Measurements from ENCODE around the gene SYTL2. TPM values are rescaled to one million over a fixed set of nuclear protein-coding genes. Genes with fewer than 3 reads are reported as not detected.

SYTL2 gene
- total and polyA plus RNA-seq, 4 donors: 2.6 to 27.4 (median 4.4) TPM

DNA sequence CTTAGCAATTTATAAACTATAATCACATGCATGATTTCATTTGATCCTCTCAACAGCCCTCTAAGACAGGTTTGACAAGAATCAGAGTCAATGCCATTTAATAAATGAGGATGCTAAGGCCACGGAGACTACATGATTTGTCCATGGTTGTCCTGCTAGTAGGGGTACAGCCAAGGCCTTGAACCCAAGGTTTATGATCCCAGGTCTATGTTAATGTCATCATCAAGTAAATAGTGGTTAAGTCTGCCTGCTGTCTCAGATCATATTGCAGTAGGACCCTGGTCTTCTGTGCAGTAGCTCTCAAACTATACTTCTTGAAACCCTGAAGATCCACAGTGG lies 17.7 kb upstream of the SYTL2 start:
- TF ChIP-seq, protein P1, sequence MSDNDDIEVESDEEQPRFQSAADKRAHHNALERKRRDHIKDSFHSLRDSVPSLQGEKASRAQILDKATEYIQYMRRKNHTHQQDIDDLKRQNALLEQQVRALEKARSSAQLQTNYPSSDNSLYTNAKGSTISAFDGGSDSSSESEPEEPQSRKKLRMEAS (IDR thresholded peaks at IDR 0.05): no peak
- TF ChIP-seq GABPA (IDR thresholded peaks at IDR 0.05 in 1 of 2, conservative IDR thresholded peaks at IDR 0.05 in 1 of 2) (no peak), RAD21 (IDR thresholded peaks at IDR 0.05) (no peak), HNF4A (conservative IDR thresholded peaks at IDR 0.05) (no peak), HNF4G (IDR thresholded peaks at IDR 0.05) (no peak), TAF1 (conservative IDR thresholded peaks at IDR 0.05) (no peak)
- TF ChIP-seq, protein P2, sequence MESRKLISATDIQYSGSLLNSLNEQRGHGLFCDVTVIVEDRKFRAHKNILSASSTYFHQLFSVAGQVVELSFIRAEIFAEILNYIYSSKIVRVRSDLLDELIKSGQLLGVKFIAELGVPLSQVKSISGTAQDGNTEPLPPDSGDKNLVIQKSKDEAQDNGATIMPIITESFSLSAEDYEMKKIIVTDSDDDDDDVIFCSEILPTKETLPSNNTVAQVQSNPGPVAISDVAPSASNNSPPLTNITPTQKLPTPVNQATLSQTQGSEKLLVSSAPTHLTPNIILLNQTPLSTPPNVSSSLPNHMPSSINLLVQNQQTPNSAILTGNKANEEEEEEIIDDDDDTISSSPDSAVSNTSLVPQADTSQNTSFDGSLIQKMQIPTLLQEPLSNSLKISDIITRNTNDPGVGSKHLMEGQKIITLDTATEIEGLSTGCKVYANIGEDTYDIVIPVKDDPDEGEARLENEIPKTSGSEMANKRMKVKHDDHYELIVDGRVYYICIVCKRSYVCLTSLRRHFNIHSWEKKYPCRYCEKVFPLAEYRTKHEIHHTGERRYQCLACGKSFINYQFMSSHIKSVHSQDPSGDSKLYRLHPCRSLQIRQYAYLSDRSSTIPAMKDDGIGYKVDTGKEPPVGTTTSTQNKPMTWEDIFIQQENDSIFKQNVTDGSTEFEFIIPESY (IDR thresholded peaks at IDR 0.05): no peak
- no peaks in the 10 kb centered on the region for H3K36me3 ChIP-seq (ENCODE audit: control insufficient read depth in 4 of 4, insufficient read depth in 3 of 4, low read depth in 1 of 4, low read length in 3 of 4)
- H3K4me1 ChIP-seq (ENCODE audit: control insufficient read depth in 4 of 4, insufficient read depth in 4 of 4, low read length in 3 of 4): peaks cover 0 to 8% (median 2%) of the 10 kb centered on the region in 4 donors
- 84% methylated on average over 1 of the region's 1 CpG for WGBS
- DNase-seq (ENCODE audit: low spot score): no peak
- peaks cover 0 to 5% (median 1%) of the 10 kb centered on the region in 4 donors for H3K27me3 ChIP-seq (ENCODE audit: control insufficient read depth in 4 of 4, insufficient read depth in 4 of 4, low read length in 3 of 4)
- no peak overlapping the region for H3K4me3 ChIP-seq (ENCODE audit: low read depth in 1 of 3, low read length in 3 of 3)
- no peaks in the 10 kb centered on the region for H3K9me3 ChIP-seq (ENCODE audit: control insufficient read depth in 4 of 4, low read length in 3 of 4)
- H3K9ac ChIP-seq (ENCODE audit: low read depth in 1 of 2, low read length in 2 of 2): no peak overlapping the region
- H3K27ac ChIP-seq (ENCODE audit: low read depth in 1 of 2, low read length in 2 of 2): no peak overlapping the region

DNA sequence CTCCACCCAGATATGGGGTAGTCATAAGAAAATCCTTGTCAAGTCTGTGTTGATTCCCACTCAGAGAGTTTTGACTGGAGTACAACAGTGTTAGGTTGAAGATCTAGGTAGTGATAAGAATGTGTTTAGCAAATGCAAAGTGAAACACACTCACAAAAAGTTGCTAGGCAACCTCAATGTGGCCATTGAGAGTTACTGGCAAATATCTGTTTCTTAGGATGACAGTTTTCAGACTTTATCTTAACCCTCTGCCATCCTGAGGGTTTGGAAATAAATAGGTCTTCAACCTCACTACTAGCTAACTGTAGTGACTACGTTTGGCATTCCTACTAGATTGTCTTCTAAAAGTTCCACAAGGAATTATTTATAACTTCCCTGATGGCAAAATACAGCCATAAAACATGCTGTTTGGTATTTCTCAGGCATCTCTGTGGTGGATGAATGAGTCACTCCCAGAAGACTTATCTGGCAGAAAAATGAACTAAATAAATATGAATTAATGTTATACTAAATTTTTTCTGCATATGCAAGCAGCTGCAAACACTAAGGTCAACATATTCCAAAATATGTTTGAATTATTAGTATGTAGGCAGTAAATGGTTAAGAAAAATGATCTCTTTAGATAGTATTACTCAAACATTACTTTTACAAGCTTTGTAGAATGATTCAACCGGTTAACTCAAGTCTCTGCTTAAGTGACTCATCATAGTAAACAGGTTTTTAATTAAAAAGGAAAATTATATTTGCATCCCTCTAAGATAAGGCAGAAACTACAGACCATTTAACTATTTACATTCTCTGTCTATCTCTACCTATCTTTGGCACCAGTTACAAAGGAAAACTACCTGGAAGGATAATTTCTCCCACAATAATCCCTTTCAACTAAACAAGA lies 17.1 kb upstream of the SYTL2 start:
- WGBS: 69% methylated on average over 2 of the region's 2 CpGs
- Histone ChIP-seq H3K27ac (ENCODE audit: low read depth in 1 of 2, low read length in 2 of 2) (no peak overlapping the region), H3K4me3 (ENCODE audit: low read depth in 1 of 3, low read length in 3 of 3) (no peak overlapping the region), H3K9me3 (ENCODE audit: control insufficient read depth in 4 of 4, low read length in 3 of 4) (no peaks in the 10 kb centered on the region), H3K27me3 (ENCODE audit: control insufficient read depth in 4 of 4, insufficient read depth in 4 of 4, low read length in 3 of 4) (peaks cover 0 to 5% (median 1%) of the 10 kb centered on the region in 4 donors), H3K4me1 (ENCODE audit: control insufficient read depth in 4 of 4, insufficient read depth in 4 of 4, low read length in 3 of 4) (peaks cover 0 to 8% (median 2%) of the 10 kb centered on the region in 4 donors), H3K36me3 (ENCODE audit: control insufficient read depth in 4 of 4, insufficient read depth in 3 of 4, low read depth in 1 of 4, low read length in 3 of 4) (no peaks in the 10 kb centered on the region), H3K9ac (ENCODE audit: low read depth in 1 of 2, low read length in 2 of 2) (no peak overlapping the region)
- peak in 1 of 2 donors; percentile 30 for TF ChIP-seq JUND (IDR thresholded peaks at IDR 0.05)
- no peak for TF ChIP-seq HNF4A (conservative IDR thresholded peaks at IDR 0.05)
- DNase-seq (ENCODE audit: low spot score): no peak

DNA sequence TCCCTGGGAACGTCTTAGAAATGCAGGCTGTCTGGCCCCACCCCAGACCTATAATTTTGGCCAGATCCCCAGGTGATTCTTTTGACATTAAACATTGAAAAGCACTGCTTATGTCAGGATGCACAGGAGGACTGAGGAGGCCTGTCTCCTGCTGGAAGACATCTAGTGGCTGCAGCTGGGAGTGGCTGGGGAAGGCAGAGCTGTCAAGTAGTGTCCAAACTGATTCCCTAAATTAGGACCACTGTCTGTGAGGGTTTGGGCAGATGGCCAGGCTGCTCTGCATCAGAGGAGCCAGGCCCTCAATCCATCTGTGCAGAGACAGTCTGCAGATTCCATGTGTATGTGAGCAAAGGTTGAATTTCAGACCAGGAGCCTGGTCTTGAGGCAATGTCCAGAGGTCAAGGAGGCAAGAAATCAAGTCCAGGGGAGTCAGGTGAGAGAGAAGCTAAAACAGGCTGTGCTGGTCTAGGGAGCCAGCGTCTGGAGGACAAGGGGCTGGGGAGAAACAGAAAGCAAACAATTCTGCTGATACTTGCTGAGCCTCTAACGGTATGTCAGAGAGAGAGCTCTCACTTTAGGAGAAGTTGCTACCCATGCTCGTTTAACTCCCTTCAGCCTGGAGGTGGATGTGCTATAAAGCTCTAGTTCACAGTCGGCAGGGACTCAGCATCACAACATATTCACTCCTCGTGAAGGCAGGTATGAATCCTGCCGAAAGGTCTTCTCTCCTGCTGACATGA lies 15.3 kb upstream of the SYTL2 start:
- DNase-seq (ENCODE audit: low spot score): no peak
- Histone ChIP-seq H3K27me3 (ENCODE audit: control insufficient read depth in 4 of 4, insufficient read depth in 4 of 4, low read length in 3 of 4) (peaks cover 0 to 6% (median 3%) of the 10 kb centered on the region in 4 donors), H3K9ac (ENCODE audit: low read depth in 1 of 2, low read length in 2 of 2) (no peak overlapping the region), H3K9me3 (ENCODE audit: control insufficient read depth in 4 of 4, low read length in 3 of 4) (no peaks in the 10 kb centered on the region), H3K36me3 (ENCODE audit: control insufficient read depth in 4 of 4, insufficient read depth in 3 of 4, low read depth in 1 of 4, low read length in 3 of 4) (no peaks in the 10 kb centered on the region), H3K4me3 (ENCODE audit: low read depth in 1 of 3, low read length in 3 of 3) (no peak overlapping the region), H3K4me1 (ENCODE audit: control insufficient read depth in 4 of 4, insufficient read depth in 4 of 4, low read length in 3 of 4) (peaks cover 0 to 5% (median 2%) of the 10 kb centered on the region in 4 donors), H3K27ac (ENCODE audit: low read depth in 1 of 2, low read length in 2 of 2) (no peak overlapping the region)
- 75% methylated on average over 7 of the region's 7 CpGs for WGBS
- TF ChIP-seq FOXA1 (IDR thresholded peaks at IDR 0.05): no peak
- TF ChIP-seq RAD21 (IDR thresholded peaks at IDR 0.05): peak; percentile 56 to 78
- TF ChIP-seq, protein P3, sequence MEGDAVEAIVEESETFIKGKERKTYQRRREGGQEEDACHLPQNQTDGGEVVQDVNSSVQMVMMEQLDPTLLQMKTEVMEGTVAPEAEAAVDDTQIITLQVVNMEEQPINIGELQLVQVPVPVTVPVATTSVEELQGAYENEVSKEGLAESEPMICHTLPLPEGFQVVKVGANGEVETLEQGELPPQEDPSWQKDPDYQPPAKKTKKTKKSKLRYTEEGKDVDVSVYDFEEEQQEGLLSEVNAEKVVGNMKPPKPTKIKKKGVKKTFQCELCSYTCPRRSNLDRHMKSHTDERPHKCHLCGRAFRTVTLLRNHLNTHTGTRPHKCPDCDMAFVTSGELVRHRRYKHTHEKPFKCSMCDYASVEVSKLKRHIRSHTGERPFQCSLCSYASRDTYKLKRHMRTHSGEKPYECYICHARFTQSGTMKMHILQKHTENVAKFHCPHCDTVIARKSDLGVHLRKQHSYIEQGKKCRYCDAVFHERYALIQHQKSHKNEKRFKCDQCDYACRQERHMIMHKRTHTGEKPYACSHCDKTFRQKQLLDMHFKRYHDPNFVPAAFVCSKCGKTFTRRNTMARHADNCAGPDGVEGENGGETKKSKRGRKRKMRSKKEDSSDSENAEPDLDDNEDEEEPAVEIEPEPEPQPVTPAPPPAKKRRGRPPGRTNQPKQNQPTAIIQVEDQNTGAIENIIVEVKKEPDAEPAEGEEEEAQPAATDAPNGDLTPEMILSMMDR (IDR thresholded peaks at IDR 0.05; ENCODE audit: low read depth, low read length, missing input control): peak; percentile 48
- TF ChIP-seq, protein P4, sequence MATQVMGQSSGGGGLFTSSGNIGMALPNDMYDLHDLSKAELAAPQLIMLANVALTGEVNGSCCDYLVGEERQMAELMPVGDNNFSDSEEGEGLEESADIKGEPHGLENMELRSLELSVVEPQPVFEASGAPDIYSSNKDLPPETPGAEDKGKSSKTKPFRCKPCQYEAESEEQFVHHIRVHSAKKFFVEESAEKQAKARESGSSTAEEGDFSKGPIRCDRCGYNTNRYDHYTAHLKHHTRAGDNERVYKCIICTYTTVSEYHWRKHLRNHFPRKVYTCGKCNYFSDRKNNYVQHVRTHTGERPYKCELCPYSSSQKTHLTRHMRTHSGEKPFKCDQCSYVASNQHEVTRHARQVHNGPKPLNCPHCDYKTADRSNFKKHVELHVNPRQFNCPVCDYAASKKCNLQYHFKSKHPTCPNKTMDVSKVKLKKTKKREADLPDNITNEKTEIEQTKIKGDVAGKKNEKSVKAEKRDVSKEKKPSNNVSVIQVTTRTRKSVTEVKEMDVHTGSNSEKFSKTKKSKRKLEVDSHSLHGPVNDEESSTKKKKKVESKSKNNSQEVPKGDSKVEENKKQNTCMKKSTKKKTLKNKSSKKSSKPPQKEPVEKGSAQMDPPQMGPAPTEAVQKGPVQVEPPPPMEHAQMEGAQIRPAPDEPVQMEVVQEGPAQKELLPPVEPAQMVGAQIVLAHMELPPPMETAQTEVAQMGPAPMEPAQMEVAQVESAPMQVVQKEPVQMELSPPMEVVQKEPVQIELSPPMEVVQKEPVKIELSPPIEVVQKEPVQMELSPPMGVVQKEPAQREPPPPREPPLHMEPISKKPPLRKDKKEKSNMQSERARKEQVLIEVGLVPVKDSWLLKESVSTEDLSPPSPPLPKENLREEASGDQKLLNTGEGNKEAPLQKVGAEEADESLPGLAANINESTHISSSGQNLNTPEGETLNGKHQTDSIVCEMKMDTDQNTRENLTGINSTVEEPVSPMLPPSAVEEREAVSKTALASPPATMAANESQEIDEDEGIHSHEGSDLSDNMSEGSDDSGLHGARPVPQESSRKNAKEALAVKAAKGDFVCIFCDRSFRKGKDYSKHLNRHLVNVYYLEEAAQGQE (IDR thresholded peaks at IDR 0.05): no peak

All from liver (tissue), 9 donors.